Stomach (tissue), 4 donors: ENCODE data around the gene SLC17A9.

Experiments
- EP300 ChIP-seq: sonication (generic); formaldehyde crosslinking; IDR thresholded peaks from one replicate; pipeline ENCODE4 v1.6.1; 2017; ENCODE audit warnings: antibody characterized with exemption
- POLR2A ChIP-seq, 4 donors: fragments of 450-650 bp; IDR thresholded peaks; one replicate each; pipeline ENCODE4 v1.6.1; 2016; ENCODE audit warnings: antibody characterized with exemption in 4 of 4, control low read depth in 2 of 4, mild to moderate bottlenecking in 1 of 4, moderate library complexity in 1 of 4
- POLR2AphosphoS5 ChIP-seq, 3 donors: sonication (generic); formaldehyde crosslinking; IDR thresholded peaks; one replicate each; pipeline ENCODE4 v1.6.1; 2016; ENCODE audit warnings: antibody characterized with exemption in 3 of 3
- TF ChIP-seq, protein P1 (sequence below), 7 experiments: fragments of 450-650 bp in 4 of 7; fragments of 200-600 bp in 3 of 7; sonication (generic) in 3 of 7; IDR thresholded peaks; one replicate each; pipeline ENCODE4 v1.5.1; 2016 to 2019; ENCODE audit warnings: antibody characterized with exemption in 7 of 7, control low read depth in 2 of 7, mild to moderate bottlenecking in 1 of 7

DNA sequence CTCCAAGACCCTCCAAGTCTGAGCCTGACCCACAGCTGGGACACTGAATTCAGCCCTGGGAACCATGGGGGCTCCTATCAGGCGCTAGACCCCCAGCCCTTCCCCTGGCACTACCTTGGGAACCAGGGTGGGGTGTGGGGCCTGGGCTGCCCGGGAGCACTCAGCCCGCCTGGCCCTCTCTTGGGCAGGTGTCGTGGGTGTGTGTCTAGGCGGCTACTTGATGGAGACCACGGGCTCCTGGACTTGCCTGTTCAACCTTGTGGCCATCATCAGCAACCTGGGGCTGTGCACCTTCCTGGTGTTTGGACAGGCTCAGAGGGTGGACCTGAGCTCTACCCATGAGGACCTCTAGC, 14.6 kb downstream of the SLC17A9 start:
- no peak for TF ChIP-seq EP300
- TF ChIP-seq, protein P1, sequence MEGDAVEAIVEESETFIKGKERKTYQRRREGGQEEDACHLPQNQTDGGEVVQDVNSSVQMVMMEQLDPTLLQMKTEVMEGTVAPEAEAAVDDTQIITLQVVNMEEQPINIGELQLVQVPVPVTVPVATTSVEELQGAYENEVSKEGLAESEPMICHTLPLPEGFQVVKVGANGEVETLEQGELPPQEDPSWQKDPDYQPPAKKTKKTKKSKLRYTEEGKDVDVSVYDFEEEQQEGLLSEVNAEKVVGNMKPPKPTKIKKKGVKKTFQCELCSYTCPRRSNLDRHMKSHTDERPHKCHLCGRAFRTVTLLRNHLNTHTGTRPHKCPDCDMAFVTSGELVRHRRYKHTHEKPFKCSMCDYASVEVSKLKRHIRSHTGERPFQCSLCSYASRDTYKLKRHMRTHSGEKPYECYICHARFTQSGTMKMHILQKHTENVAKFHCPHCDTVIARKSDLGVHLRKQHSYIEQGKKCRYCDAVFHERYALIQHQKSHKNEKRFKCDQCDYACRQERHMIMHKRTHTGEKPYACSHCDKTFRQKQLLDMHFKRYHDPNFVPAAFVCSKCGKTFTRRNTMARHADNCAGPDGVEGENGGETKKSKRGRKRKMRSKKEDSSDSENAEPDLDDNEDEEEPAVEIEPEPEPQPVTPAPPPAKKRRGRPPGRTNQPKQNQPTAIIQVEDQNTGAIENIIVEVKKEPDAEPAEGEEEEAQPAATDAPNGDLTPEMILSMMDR (IDR thresholded peaks at IDR 0.05), result no peak
- TF ChIP-seq POLR2A (IDR thresholded peaks at IDR 0.05), result no peak
- no peak for TF ChIP-seq POLR2AphosphoS5 (IDR thresholded peaks at IDR 0.05)
